ENCODE results near the gene TCEAL6.
"Not testable (repeated sequence)": the region's sequence is repeated elsewhere in the genome, so short reads cannot be mapped to it uniquely, and the experiment has no call there.

The TCEAL6 gene

GRCh38 chrX:102125436-102125835 lies 16.8 kb downstream of the TCEAL6 start, which contains the start of gene TCEAL2:
TSS of gene TCEAL2 (plus strand) at chrX:102125679. CDS start at chrX:102126831, 1,152 bp downstream.
- not testable (repeated sequence) for H3K4me1 ChIP-seq (ENCODE audit: control insufficient read depth, insufficient read depth, low read length); H3K36me3 ChIP-seq (ENCODE audit: control insufficient read depth, insufficient read depth, low read length); H3K4me3 ChIP-seq (ENCODE audit: low read length); H3K9me3 ChIP-seq (ENCODE audit: control insufficient read depth, low read length); H3K9ac ChIP-seq (ENCODE audit: low read length); H3K27me3 ChIP-seq (ENCODE audit: control insufficient read depth, insufficient read depth, low read length)

- H3K36me3 ChIP-seq (ENCODE audit: control insufficient read depth, insufficient read depth, low read length); H3K9ac ChIP-seq (ENCODE audit: low read length); H3K4me3 ChIP-seq (ENCODE audit: low read length); H3K4me1 ChIP-seq (ENCODE audit: control insufficient read depth, insufficient read depth, low read length); H3K27me3 ChIP-seq (ENCODE audit: control insufficient read depth, insufficient read depth, low read length); H3K9me3 ChIP-seq (ENCODE audit: control insufficient read depth, low read length): not testable (repeated sequence)
Measured at GRCh38 chrX:102125014-102125413, 17.3 kb downstream of the TCEAL6 start.

GRCh38 chrX:102115748-102116147 lies 26.5 kb downstream of the TCEAL6 start:
- H3K36me3 ChIP-seq (ENCODE audit: control insufficient read depth, insufficient read depth, low read length), result no peaks in the 10 kb centered on the region
- H3K4me3 ChIP-seq (ENCODE audit: low read length), result no peak overlapping the region
- H3K4me1 ChIP-seq (ENCODE audit: control insufficient read depth, insufficient read depth, low read length), result no peaks in the 10 kb centered on the region
- no peaks in the 10 kb centered on the region for H3K27me3 ChIP-seq (ENCODE audit: control insufficient read depth, insufficient read depth, low read length)
- no peak overlapping the region for H3K9ac ChIP-seq (ENCODE audit: low read length)
- H3K9me3 ChIP-seq (ENCODE audit: control insufficient read depth, low read length), result no peaks in the 10 kb centered on the region

- Histone ChIP-seq H3K27me3 (ENCODE audit: control insufficient read depth, insufficient read depth, low read length) (no peaks in the 10 kb centered on the region), H3K4me1 (ENCODE audit: control insufficient read depth, insufficient read depth, low read length) (no peaks in the 10 kb centered on the region), H3K9ac (ENCODE audit: low read length) (no peak overlapping the region), H3K9me3 (ENCODE audit: control insufficient read depth, low read length) (no peaks in the 10 kb centered on the region), H3K36me3 (ENCODE audit: control insufficient read depth, insufficient read depth, low read length) (no peaks in the 10 kb centered on the region), H3K4me3 (ENCODE audit: low read length) (no peak overlapping the region)
Measured at GRCh38 chrX:102113367-102113766, 28.9 kb downstream of the TCEAL6 start.

Measured in mucosa of stomach (tissue), 1 donor.